Adipose tissue (tissue), 3 donors: ENCODE data around the gene NECAB2. TPM values are rescaled to one million over a fixed set of nuclear protein-coding genes. Genes with fewer than 3 reads are reported as not detected.

Experiments used
- H3K27ac ChIP-seq: one replicate; pipeline ENCODE4 v1.5.1; 2013; ENCODE audit warnings: low read depth, low read length
- WGBS, 3 donors: extraction: QIAGEN DNeasy Blood & Tissue Kit; methylation state at CpG; one replicate each; pipeline ENCODE4 v1.1.7; 2013; 5-methylcytosine and 5-hydroxymethylcytosine counted together
- polyA plus RNA-seq, 3 donors: library from polyadenylated mRNA; stranded (reverse); fragments of 200-250 nt; gene quantifications; one replicate each; pipeline ENCODE4 v1.2.3, GENCODE V29; 2013
- donor health status: healthy with polysubstance abuse.
- donor health status: Bipolar disorder and iron deficiency.
- donor health status: healthy.

The NECAB2 gene
- polyA plus RNA-seq, 3 donors, result 0.47 to 2.2 (median 0.49) TPM

DNA sequence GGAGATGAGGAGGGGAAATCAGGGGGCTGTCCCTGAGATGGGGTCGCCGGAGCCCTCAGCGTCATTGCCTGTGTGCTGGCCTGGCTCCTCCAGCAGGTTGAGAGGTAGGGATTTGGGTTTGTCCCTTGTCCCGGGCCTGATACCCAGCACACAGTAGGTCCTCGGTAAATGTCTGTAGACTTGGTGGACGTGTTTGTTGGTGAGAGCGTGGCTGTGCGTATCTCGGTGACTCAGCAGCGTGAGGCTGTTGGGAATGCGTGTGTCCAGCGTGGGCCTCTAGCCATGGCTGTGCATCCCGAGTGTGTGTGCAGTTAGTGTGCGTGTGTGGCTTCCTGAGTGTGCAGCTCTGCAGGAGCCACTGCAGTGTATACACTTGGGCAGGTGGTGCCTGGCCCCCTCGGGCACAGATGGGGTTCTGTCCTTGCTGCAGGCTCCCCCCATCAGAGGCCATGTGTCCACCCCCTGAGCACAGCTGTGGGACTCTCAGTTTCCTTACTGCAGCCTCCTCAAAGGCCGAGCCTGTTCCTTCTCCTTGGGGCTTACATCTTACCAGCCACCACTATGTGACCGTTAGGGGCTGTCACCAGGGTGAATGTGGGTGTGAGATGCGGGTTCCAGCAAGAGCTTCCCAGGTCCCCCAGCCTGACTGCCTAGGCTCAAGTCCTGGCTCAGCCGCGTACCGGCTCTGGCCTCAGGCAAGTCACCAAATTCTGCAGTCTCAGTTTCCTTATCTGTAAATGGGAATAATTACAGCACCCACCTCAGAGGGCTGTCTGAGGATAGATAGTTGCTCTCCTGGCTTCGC lies 5.7 kb downstream of the NECAB2 start:
- H3K27ac ChIP-seq, result no peak overlapping the region
- 74 to 82% (median 79%) methylated on average over 22 of the region's 22 CpGs for WGBS, 3 donors

DNA sequence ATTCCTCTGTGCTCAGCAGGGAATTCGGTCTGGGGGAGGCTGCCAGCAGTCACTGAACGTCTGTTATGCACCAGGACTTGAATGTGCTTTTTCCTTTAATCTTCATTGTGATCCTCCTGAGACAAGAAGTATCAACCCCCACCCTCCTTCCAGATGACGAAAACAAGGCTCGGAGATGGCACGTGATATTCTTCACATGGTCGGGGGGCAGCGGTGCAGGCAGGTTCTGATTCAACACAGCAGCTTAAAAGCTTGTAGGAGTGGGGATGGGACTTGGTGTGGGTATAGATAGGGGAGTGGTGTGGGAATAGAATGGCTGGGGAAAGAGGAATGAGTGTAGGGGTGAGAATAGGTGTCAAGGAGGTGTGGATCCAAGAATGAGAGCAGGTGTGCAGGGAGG lies 6.4 kb downstream of the NECAB2 start:
- WGBS, 3 donors, result 32 to 53% (median 42%) methylated on average over 7 of the region's 7 CpGs
- H3K27ac ChIP-seq, result no peak overlapping the region

- 83 to 85% (median 85%) methylated on average over 15 of the region's 15 CpGs for WGBS, 3 donors
- H3K27ac ChIP-seq, result no peak overlapping the region
These were observed 7.7 kb downstream of the NECAB2 start for GRCh38 chr16:83975590-83976260.

DNA sequence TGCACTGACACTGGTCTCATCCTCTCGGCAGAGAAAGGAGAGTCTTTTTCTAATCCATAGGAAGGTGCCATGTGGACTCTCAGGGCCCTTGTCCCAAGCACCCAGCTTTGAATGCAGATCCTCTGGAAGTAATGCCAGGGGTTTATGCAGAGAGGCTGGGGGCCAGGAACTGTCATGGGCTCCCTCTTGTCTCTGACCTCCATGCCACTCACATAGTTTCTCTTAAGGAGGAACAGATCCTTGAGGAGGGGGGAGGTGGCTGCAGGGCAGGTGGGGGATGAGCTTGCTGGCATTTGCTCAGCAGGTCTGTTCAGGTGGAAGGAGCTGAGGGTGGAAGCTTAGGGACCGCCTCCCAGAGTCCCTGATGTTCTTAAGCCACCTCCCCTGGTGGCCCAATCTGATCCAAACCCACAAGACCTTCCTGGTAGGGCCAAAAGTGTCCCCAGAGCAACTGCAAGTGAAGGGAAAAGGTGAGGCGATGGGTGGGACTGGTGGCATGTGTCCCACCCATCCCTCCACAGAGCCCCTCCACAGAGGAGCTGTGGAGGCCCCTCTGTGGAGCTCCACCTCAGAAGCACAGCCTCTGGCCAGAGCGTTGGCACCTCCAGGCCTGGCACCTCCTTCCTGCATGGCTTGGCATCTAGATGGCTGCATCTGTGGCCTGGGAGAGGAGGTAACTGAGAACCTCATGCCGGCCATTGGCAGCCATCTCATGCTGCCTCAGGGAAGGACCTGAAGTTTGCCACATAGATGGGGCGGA lies 9.2 kb downstream of the NECAB2 start:
- WGBS, 3 donors, result 87 to 95% (median 91%) methylated on average over 6 of the region's 6 CpGs

GRCh38 chr16:83978401-83978904 lies 10.4 kb downstream of the NECAB2 start:
- WGBS, 3 donors, result 80 to 86% (median 84%) methylated on average over 5 of the region's 5 CpGs
- H3K27ac ChIP-seq, result no peak overlapping the region

More for the DNA sequence above, 9.2 kb downstream of the NECAB2 start:
- H3K27ac ChIP-seq, result no peak overlapping the region

GRCh38 chr16:83979441-83979840 lies 11.4 kb downstream of the NECAB2 start:
- no peak overlapping the region for H3K27ac ChIP-seq
- WGBS, 3 donors, result 91 to 97% (median 93%) methylated on average over 7 of the region's 7 CpGs

GRCh38 chr16:83980794-83981193 lies 12.8 kb downstream of the NECAB2 start:
- 89 to 93% (median 91%) methylated on average over 2 of the region's 2 CpGs for WGBS, 3 donors
- no peak overlapping the region for H3K27ac ChIP-seq

GRCh38 chr16:83981799-83982198 lies 13.8 kb downstream of the NECAB2 start:
- no peak overlapping the region for H3K27ac ChIP-seq
- 94 to 95% (median 95%) methylated on average over 8 of the region's 8 CpGs for WGBS, 3 donors

DNA sequence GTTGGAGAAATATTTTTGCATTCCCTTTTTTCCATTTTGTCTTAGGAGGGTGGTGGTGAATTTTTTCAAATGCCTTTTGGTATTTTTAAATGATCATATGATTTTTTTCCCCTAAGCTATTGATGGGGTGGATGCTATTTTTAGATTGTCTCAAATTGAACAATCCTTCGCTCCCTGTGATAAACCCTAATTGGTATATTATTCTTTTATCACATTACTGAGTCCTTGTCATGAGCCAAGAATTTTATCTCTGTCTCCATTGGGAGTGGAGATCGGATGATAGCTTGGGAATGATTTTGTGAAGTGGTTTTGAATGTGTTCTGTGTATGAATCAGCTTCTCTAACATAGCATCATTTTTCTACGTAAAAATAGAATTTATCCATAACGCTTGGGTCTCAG lies 15.4 kb downstream of the NECAB2 start:
- no peak overlapping the region for H3K27ac ChIP-seq
- WGBS, 3 donors, result 47 to 71% (median 62%) methylated on average over 4 of the region's 4 CpGs

DNA sequence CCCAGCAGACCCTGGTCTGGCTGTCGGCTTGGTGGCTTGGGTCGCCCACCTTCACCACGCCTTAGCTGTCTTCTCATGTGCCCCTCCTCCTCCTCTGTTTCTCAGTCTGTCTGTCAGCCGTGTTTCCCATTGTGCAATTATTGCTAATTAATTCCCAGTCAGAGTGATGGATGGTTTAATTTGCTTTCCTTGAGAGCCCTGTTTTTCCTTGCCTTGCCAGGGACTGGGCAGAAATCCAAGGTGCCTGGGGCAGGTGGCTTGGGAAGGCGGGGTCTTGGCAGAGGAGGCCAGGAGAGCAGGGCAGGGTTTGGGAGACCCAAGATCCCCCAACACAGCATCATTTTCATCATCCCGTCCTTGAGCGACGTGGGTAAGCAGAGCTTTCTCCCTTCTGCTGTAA lies 21.3 kb downstream of the NECAB2 start:
- H3K27ac ChIP-seq, result no peak overlapping the region
- 30 to 80% (median 72%) methylated on average over 8 of the region's 8 CpGs for WGBS, 3 donors

- 72 to 90% (median 89%) methylated on average over 11 of the region's 11 CpGs for WGBS, 3 donors
- H3K27ac ChIP-seq, result no peak overlapping the region
These were observed 22.4 kb downstream of the NECAB2 start for GRCh38 chr16:83990492-83990891.

DNA sequence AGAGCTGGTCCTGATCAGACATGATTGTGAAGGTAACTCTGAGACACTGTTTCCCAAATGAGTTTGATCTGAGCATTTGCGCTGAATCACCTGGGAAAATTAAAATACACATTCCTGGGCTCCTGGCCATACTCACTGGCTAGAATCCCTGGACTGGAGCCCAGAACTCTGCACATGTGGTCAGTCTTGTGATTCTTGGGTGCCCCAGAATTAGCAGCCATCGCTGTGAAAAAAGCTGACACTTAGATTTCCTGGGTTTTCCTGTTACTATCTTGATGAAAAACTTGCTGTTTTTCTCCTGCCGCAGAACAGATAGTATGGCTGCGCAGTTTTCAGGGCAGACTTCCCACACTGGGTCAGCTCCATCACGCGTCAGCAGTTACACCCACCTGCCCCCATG lies 24.6 kb downstream of the NECAB2 start:
- H3K27ac ChIP-seq, result no peak overlapping the region
- WGBS, 3 donors, result 47 to 60% (median 59%) methylated on average over 6 of the region's 6 CpGs

DNA sequence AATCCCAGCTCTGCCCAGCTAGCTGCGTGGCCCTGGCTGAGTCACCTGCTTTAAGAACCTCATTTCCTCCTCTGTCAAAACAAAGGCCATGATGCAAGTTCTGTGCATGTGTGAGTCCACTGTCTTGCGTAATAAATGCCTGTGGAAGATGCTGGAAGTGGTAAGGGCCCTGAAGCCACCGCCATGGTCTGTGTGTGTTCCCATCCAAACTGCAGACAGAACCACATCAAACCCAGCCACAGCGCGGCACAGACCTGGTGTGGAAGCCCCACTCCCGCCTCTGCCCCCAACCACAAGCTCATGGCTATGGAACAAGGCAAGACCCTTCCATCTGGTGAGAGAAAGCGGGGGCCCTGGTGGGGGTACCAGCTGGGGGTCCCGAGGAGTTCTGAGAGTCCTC lies 26.0 kb downstream of the NECAB2 start:
- no peak overlapping the region for H3K27ac ChIP-seq
- WGBS, 3 donors, result 64 to 87% (median 76%) methylated on average over 8 of the region's 8 CpGs

GRCh38 chr16:83994703-83995102 lies 26.7 kb downstream of the NECAB2 start:
- no peak overlapping the region for H3K27ac ChIP-seq
- 71 to 90% (median 76%) methylated on average over 13 of the region's 13 CpGs for WGBS, 3 donors

DNA sequence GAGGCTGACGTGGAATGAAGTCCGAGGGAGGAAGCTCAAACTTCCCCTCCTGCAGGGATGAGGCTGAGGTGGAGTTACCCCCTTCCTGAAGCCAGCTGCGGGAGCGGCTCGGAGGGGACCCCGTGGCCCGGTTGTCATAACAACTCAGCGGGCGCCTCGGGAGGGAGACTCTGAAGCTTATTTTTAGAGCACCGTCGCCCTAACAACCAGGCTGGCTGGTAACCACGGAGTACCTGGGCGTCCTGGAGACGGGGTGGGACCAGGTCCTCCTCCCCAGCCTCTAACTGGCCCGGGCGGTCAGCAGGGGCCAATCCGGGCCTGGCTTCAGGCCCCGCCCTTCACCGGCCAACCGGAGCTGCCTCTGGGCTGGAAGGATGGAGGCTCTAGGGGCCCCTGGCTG lies 27.7 kb downstream of the NECAB2 start:
- WGBS, 3 donors, result 12 to 23% (median 16%) methylated on average over 21 of the region's 21 CpGs
- no peak overlapping the region for H3K27ac ChIP-seq

DNA sequence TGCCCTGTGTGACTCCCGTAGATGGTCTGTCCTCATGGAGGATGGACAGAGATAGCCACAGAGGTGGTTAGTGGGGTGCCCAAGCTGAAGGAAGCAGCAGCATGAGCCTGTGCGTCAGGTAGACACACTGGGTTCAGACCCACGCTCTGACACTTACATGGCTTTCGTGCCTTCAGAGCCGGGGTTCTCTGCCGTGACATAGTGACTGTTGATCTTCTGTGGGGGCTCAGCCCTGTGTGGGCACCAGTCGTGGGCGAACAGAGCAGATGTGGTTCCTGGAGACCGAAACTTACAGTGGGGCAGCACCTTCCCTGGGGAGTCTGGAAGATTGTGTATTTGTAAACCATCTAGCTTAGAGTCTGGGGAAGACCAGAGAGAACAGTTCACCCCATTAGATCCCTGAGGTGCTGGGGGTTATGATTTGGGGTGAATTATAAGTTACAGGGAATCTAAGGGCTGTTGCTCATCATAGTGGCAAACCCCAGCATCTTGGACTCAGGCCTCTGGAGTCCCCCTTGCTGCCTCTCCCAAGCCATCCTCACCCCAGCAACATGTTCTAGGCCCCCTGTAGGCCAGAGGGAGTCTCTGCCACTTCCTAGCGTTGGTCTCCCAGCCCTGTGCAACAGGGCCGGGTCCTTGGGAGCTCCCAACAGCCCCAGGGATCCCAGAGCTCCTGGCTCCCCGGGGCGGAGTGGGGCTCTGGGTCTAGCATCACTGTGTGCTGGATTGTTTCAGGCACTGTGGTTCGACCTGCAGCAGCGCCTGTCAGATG lies 28.6 kb downstream of the NECAB2 start:
- WGBS, 3 donors, result 82 to 89% (median 85%) methylated on average over 15 of the region's 15 CpGs
- no peak overlapping the region for H3K27ac ChIP-seq

- WGBS, 3 donors, result 88 to 91% (median 89%) methylated on average over 13 of the region's 13 CpGs
These were observed 30.0 kb downstream of the NECAB2 start for GRCh38 chr16:83998091-83998490.

GRCh38 chr16:84000989-84001642 lies 33.1 kb downstream of the NECAB2 start:
- no peak overlapping the region for H3K27ac ChIP-seq
- 69 to 85% (median 84%) methylated on average over 13 of the region's 13 CpGs for WGBS, 3 donors

More at GRCh38 chr16:83998091-83998490, 30.0 kb downstream of the NECAB2 start:
- H3K27ac ChIP-seq, result no peak overlapping the region
